ENCODE data around the gene HCFC1.

DNA sequence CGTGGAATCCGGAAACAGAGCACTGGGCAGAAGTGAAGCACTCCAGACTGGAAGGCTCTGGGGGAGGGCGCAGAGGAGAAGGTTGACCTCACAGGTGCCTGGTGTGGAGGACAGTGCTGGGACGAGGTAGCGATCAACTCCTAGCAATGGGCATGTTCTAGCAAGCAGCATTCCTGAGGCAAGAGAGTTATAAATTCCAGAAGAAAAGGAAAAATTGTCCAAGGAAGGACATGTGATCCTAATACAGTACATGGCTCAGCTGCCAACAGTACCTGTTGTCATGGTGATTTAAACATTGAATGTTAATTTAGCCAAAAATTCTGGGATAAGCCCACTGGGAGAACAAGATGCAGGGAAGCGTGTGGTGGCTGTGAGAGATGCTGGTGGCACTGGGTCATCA lies 53.7 kb downstream of the HCFC1 start:
- TF ChIP-seq EZH2 (IDR thresholded peaks at IDR 0.05; ENCODE audit: borderline replicate concordance, low read depth, low read length, severe bottlenecking), result no peak
- TF ChIP-seq, protein P1, sequence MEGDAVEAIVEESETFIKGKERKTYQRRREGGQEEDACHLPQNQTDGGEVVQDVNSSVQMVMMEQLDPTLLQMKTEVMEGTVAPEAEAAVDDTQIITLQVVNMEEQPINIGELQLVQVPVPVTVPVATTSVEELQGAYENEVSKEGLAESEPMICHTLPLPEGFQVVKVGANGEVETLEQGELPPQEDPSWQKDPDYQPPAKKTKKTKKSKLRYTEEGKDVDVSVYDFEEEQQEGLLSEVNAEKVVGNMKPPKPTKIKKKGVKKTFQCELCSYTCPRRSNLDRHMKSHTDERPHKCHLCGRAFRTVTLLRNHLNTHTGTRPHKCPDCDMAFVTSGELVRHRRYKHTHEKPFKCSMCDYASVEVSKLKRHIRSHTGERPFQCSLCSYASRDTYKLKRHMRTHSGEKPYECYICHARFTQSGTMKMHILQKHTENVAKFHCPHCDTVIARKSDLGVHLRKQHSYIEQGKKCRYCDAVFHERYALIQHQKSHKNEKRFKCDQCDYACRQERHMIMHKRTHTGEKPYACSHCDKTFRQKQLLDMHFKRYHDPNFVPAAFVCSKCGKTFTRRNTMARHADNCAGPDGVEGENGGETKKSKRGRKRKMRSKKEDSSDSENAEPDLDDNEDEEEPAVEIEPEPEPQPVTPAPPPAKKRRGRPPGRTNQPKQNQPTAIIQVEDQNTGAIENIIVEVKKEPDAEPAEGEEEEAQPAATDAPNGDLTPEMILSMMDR (IDR thresholded peaks at IDR 0.05; ENCODE audit: borderline replicate concordance, extremely low read depth, low read length, poor library complexity, severe bottlenecking), result no peak
